Activated effector memory CD4-positive, alpha-beta T cell treated with Interleukin-2 at 50 U/mL for 16 hours (primary cell): Measurements from ENCODE around the gene TFAP2D.

Experiments used
- DNase-seq: peaks from one replicate; pipeline ENCODE4 v3.0.0-alpha.2; 2020

Gene TFAP2D

DNA sequence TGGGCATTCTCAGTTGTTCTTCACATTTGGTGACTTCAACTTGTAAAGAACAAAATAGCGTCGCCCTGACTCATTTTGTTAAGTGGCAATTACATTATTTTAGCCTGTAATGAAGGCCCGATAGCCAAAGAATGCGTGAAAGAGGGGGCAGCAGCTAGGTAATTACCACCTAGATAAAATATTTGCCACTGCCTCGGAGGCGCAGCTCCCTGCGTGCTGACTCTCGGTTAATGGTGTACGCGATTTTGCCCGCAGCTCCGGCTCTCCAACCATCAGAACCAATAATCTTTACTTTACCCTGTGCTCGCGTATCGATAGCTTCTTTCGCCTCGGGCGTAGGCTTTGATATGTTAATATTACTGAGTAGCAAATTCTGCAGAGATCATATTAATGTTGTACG is 8.7 kb downstream of the TFAP2D start:
- no peak for DNase-seq

GRCh38 chr6:50722829-50723554 is 9.7 kb downstream of the TFAP2D start:
- no peak for DNase-seq

DNA sequence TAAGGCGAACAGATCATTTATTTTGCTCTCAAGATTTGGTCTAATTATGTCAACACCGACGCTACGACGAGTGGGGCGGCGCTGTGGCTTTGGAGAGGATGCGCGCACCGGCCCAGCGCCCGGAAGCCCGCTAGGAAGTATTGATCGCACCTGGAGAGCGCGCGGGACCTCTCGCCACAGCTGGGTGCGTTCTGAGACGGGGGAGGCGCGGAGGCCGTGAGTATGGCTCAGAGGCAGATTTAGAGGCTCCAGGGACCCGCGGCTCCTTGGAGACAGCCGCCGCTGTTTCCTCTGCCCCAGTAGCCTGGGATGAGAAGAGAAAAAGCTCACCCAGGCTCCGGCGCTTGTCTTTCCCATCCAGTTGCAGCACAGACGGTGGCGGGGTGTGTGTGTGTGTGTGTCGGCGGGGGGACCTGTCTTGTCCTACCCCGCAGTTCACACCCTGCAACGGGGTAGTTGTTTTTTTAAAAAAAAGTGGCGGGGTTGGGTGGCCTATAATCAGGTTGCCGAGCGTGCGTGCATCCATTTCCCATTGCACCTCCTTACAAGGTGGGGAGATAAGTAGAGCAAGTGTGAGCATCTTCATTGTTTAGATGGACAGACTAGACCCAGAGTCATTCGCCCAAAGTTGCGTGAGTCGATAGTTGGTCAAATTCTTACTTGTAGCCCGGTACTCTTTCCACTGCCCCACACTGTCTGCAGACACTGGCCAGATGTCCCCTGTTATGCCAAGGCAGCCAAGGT is 11.2 kb downstream of the TFAP2D start:
- no peak for DNase-seq

DNA sequence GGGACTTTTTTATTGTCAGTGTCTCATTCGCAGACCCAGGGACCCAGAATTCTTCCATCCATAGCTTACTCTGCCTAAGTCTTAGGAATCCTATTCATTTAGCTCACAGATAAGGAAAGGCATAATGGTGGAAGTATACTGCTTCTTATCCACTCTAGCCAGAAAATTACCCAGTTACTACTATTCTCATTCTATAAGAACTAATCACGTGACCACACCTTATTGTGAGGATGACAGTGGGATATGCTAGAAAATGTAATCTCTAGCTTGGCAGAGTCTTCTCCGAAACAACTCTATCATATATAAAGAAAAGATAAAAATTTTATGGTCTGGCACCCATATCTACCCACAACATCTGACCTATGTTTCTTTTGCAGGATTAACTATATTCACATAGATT is 21.2 kb downstream of the TFAP2D start:
- no peak for DNase-seq

DNA sequence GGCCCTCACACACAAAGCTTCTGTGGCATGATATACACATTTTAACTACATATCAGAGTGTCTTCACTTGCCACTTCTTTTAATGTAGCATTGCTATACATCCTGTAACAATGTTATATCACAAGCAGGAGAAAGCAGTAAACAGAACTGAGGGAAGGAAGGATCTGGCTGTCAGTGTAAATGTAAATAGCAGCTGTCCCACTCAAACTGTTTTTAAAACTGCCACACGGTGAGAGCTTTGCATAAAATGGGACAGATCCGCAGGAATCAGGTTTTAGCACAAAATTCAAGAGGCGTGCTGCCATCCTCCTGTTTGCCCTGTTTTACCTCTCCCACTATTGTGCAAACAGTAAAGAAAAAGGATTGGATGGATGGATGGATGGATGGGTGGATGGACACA is 28.8 kb downstream of the TFAP2D start:
- no peak for DNase-seq

GRCh38 chr6:50744976-50745375 is 31.6 kb downstream of the TFAP2D start:
- no peak for DNase-seq

GRCh38 chr6:50762798-50763197 is 49.5 kb downstream of the TFAP2D start:
- no peak for DNase-seq

DNA sequence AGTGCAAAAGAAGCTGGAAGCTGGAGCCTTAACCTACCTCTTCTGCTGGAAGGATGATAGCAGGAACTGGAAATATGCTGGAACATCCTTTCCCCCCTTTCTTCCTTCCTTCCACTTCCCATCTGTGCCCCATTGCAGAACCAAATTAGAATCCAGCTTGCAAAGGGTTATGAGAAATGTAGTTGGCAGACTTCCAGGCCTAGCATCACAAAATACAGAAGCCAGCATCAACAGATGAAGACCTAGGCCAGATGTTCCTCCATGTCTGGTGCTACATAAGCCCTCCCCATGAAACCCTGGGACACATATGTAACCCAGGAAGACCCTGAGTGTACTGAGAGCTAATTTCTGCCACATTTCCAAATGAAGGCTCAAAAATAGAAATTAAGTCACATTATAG is 65.4 kb downstream of the TFAP2D start:
- DNase-seq, result no peak

- DNase-seq, result no peak
These were observed 67.1 kb downstream of the TFAP2D start for GRCh38 chr6:50780382-50780781.

GRCh38 chr6:50785921-50786320 is 72.6 kb downstream of the TFAP2D start:
- DNase-seq, result no peak

- DNase-seq, result no peak
These were observed 78.7 kb downstream of the TFAP2D start for GRCh38 chr6:50791900-50792508.

DNA sequence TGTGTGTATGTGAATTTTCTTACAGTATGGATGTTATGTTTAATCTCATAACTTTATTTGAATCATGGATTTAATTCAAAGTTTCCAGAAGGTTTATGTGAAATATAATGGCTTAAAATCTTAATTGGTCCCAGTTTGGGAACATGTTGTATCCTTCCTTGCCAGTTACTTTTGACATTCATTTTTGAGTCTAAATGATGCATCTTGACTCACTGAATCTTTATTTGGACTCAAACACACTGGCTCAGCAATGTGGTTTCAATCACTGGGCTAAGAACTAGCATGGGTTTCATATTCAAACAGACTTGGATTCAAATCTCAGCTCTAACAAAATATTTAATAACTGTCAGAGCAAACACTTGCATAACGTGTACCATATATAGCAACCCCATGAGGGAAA is 79.4 kb downstream of the TFAP2D start:
- DNase-seq, result no peak

- DNase-seq, result no peak
These were observed 82.2 kb downstream of the TFAP2D start for GRCh38 chr6:50795574-50795973.

GRCh38 chr6:50804283-50804682 is 91.0 kb downstream of the TFAP2D start:
- DNase-seq, result no peak

- no peak for DNase-seq
These were observed 93.7 kb downstream of the TFAP2D start for GRCh38 chr6:50807035-50807434.

DNA sequence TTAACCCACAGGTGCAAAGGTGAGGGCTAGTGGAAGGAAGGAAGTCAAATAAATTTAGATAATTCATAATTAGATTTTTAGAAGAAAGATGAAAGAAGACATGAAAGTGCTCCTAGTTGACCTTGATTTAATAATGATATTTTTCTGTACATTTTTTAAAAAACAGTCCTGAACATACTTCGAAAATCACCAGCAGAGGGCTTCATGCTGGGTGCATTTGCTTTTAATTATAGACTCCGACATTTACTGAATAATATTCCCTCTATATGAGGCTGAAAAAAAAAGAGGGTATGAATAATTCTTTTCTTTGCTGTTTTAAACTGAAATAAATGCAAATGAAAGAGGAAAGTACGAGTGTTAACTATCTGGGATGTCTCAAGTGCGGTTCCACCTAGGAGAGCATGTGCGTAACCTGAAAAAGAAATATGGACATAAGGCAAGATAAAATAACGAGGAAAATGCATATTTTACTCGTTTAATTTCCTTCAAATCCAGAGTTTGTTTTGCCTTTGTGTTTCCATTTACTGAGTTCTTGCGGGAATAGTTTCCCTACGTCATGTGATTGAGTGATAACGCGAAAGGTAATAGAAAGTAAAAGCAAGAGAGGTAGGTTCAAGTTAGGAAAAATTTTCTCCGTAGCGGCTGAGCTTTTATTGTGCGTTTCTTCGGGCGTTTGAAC is 102.2 kb downstream of the TFAP2D start:
- DNase-seq, result no peak

- DNase-seq, result no peak
These were observed 102.9 kb downstream of the TFAP2D start for GRCh38 chr6:50816115-50816675.

DNA sequence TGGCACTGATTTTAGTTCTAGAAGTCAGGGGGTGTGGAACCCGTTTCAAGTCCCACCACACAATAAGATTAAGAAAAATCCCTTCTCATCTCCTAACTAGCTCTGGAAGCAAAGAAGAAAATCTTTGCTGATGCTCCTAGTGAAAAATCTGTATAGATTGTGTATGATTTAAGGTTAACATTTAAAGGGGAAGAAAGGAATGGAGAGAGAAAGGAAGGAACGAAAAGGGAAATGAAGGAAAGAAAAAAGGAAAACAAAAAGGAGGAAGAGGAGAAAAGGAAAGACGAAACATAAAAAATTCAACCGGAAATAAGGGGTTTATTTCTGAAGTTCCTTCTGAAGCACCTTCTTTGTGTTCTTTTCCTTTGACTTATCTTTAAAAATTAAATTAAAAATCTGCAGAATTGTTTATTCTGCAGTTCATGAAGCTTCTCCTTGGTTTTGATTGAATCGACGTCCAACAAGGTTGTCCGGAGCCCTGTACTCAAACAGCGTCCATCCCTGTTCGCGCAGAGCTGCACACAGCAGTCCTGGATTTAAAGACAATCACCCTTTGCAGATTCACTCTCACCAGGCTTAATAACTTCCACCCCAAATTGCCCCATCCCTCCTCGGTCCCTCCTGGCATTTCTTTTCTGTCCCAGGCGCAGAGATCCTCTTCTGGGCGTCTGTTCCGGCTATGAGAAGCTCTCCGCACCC is 103.8 kb downstream of the TFAP2D start:
- no peak for DNase-seq

GRCh38 chr6:50817646-50817950 is 104.3 kb downstream of the TFAP2D start:
- no peak for DNase-seq

- DNase-seq, result no peak
These were observed 104.7 kb downstream of the TFAP2D start for GRCh38 chr6:50818020-50818419.

- DNase-seq, result no peak
These were observed 105.3 kb downstream of the TFAP2D start, which contains the start of gene TFAP2B for GRCh38 chr6:50818673-50819072. TFAP2B (plus strand) TSS chr6:50818871; CDS start chr6:50818892, 21 bp downstream.

- DNase-seq, result no peak
These were observed 106.2 kb downstream of the TFAP2D start for GRCh38 chr6:50819466-50819903.
